DOHH2 (cell line): Measurements from ENCODE around the gene TTC23.

Experiments used
- CTCF ChIP-seq: fragments of 200-600 bp; sonication (generic); IDR thresholded peaks from one replicate; pipeline ENCODE4 v1.5.1; 2014; ENCODE audit warnings: antibody characterized with exemption, mild to moderate bottlenecking, low read depth, low read length; ENCODE audit not compliant: poor library complexity, severe bottlenecking
- EZH2phosphoT487 ChIP-seq: fragments of 200-600 bp; sonication (generic); IDR thresholded peaks from 2 replicates; pipeline ENCODE4 v1.6.1; 2017; ENCODE audit warnings: borderline replicate concordance, mild to moderate bottlenecking, antibody characterized with exemption, low read length, moderate library complexity, mixed read lengths

GRCh38 chr15:99273801-99274200 lies 24.4 kb upstream of the TTC23 start:
- TF ChIP-seq CTCF (no peak), EZH2phosphoT487 (no peak)
